Measurements from ENCODE around the gene CPEB3. TPM values are rescaled to one million over a fixed set of nuclear protein-coding genes. Genes with fewer than 3 reads are reported as not detected.
"Not testable (repeated sequence)": the region's sequence is repeated elsewhere in the genome, so short reads cannot be mapped to it uniquely, and the experiment has no call there.

Gene CPEB3
- total RNA-seq, result 1 to 10 TPM; 3.8 to 4.3 TPM

GRCh38 chr10:92290837-92291615 lies at the start of gene CPEB3, which contains the start of gene MARCHF5:
TSS of gene CPEB3 (minus strand) at chr10:92291078. CDS start at chr10:92240350, 50,728 bp downstream.
TSS of gene MARCHF5 (plus strand) at chr10:92291167. CDS start at chr10:92291495, 328 bp downstream.
- Mint-ChIP-seq H3K27me3 (no peaks in the 10 kb centered on the region), H3K9me3 (ENCODE audit: low read depth) (no peaks in the 10 kb centered on the region), H3K27ac (peak within 1 kb of the TSS; percentile 89), H3K4me1 (peaks cover 27% of the 10 kb centered on the region), H3K4me3 (peak within 1 kb of the TSS; percentile 88), H3K36me3 (peaks cover 12% of the 10 kb centered on the region)
- CTCF ChIA-PET, result interaction anchor here (1.0 to 3.5 kb wide), 10 partner anchors 8 to 242 kb away, joined by 3 to 26 read pairs (median 4); no protein-coding TSS in a partner anchor
- ATAC-seq (peak; percentile 99), DNase-seq (peak; percentile 97)

- not testable (repeated sequence) for H3K27me3 Mint-ChIP-seq; ATAC-seq; DNase-seq; H3K9me3 Mint-ChIP-seq (ENCODE audit: low read depth); H3K27ac Mint-ChIP-seq; H3K4me3 Mint-ChIP-seq; H3K4me1 Mint-ChIP-seq
- H3K36me3 Mint-ChIP-seq, result peaks cover 13% of the 10 kb centered on the region
- CTCF ChIA-PET, result interaction anchor here (1.3 kb wide), 1 partner anchor 18 kb away, joined by 3 read pairs; no protein-coding TSS in a partner anchor
Measured at GRCh38 chr10:92329927-92330326, 39.0 kb upstream of the CPEB3 start.

GRCh38 chr10:92328993-92329392 lies 38.1 kb upstream of the CPEB3 start:
- DNase-seq (no peak), ATAC-seq (no peak)
- no peak overlapping the region for H3K4me3 Mint-ChIP-seq
- H3K4me1 Mint-ChIP-seq, result peaks cover 6% of the 10 kb centered on the region
- H3K36me3 Mint-ChIP-seq, result peaks cover 15% of the 10 kb centered on the region
- CTCF ChIA-PET, result no interaction called here
- H3K27ac Mint-ChIP-seq, result no peak overlapping the region
- H3K27me3 Mint-ChIP-seq, result no peaks in the 10 kb centered on the region
- H3K9me3 Mint-ChIP-seq (ENCODE audit: low read depth), result no peaks in the 10 kb centered on the region

- Mint-ChIP-seq H3K9me3 (ENCODE audit: low read depth) (no peaks in the 10 kb centered on the region), H3K27me3 (no peaks in the 10 kb centered on the region), H3K4me1 (peaks cover 6% of the 10 kb centered on the region), H3K36me3 (peaks cover 20% of the 10 kb centered on the region), H3K4me3 (no peak overlapping the region), H3K27ac (no peak overlapping the region)
- DNase-seq (no peak), ATAC-seq (no peak)
- CTCF ChIA-PET, result interaction anchor here (0.6 kb wide), 1 partner anchor 12 kb away, joined by 5 read pairs; no protein-coding TSS in a partner anchor
Measured at GRCh38 chr10:92327445-92328433, 36.9 kb upstream of the CPEB3 start.

GRCh38 chr10:92323079-92323478 lies 32.2 kb upstream of the CPEB3 start:
- Mint-ChIP-seq H3K9me3 (ENCODE audit: low read depth) (peaks cover 2% of the 10 kb centered on the region), H3K27me3 (no peaks in the 10 kb centered on the region), H3K4me1 (no peaks in the 10 kb centered on the region), H3K27ac (no peak overlapping the region), H3K4me3 (no peak overlapping the region), H3K36me3 (peaks cover 33% of the 10 kb centered on the region)
- ATAC-seq (no peak), DNase-seq (no peak)
- CTCF ChIA-PET, result no interaction called here

GRCh38 chr10:92316610-92317009 lies 25.7 kb upstream of the CPEB3 start:
- no peak overlapping the region for H3K27ac Mint-ChIP-seq
- ATAC-seq (no peak), DNase-seq (no peak)
- H3K4me3 Mint-ChIP-seq, result no peak overlapping the region
- no peaks in the 10 kb centered on the region for H3K4me1 Mint-ChIP-seq
- CTCF ChIA-PET, result no interaction called here
- H3K9me3 Mint-ChIP-seq (ENCODE audit: low read depth), result peaks cover 2% of the 10 kb centered on the region
- H3K36me3 Mint-ChIP-seq, result peaks cover 30% of the 10 kb centered on the region
- no peaks in the 10 kb centered on the region for H3K27me3 Mint-ChIP-seq

GRCh38 chr10:92313750-92314149 lies 22.9 kb upstream of the CPEB3 start:
- no peaks in the 10 kb centered on the region for H3K9me3 Mint-ChIP-seq (ENCODE audit: low read depth)
- no peak overlapping the region for H3K4me3 Mint-ChIP-seq
- CTCF ChIA-PET, result no interaction called here
- no peak for DNase-seq
- H3K4me1 Mint-ChIP-seq, result no peaks in the 10 kb centered on the region
- H3K27ac Mint-ChIP-seq, result no peak overlapping the region
- peaks cover 20% of the 10 kb centered on the region for H3K36me3 Mint-ChIP-seq
- H3K27me3 Mint-ChIP-seq, result no peaks in the 10 kb centered on the region
- no peak for ATAC-seq

- H3K27ac Mint-ChIP-seq, result no peak overlapping the region
- H3K4me1 Mint-ChIP-seq, result no peaks in the 10 kb centered on the region
- H3K27me3 Mint-ChIP-seq, result no peaks in the 10 kb centered on the region
- H3K4me3 Mint-ChIP-seq, result no peak overlapping the region
- DNase-seq (no peak), ATAC-seq (no peak)
- CTCF ChIA-PET, result no interaction called here
- H3K9me3 Mint-ChIP-seq (ENCODE audit: low read depth), result no peaks in the 10 kb centered on the region
- H3K36me3 Mint-ChIP-seq, result peaks cover 17% of the 10 kb centered on the region
Measured at GRCh38 chr10:92309272-92309671, 18.4 kb upstream of the CPEB3 start.

GRCh38 chr10:92305133-92306072 lies 14.5 kb upstream of the CPEB3 start:
- Mint-ChIP-seq H3K27ac (no peak overlapping the region), H3K27me3 (no peaks in the 10 kb centered on the region), H3K36me3 (peaks cover 14% of the 10 kb centered on the region), H3K4me1 (peaks cover 16% of the 10 kb centered on the region), H3K4me3 (no peak overlapping the region), H3K9me3 (ENCODE audit: low read depth) (no peaks in the 10 kb centered on the region)
- CTCF ChIA-PET, result interaction anchor here (1.1 kb wide), 1 partner anchor 14 kb away, joined by 4 read pairs; the partner anchor contains the start of genes CPEB3 and MARCHF5
- no peak for ATAC-seq
- no peak for DNase-seq

- H3K4me1 Mint-ChIP-seq, result peaks cover 16% of the 10 kb centered on the region
- ATAC-seq (no peak), DNase-seq (no peak)
- H3K36me3 Mint-ChIP-seq, result peaks cover 14% of the 10 kb centered on the region
- H3K9me3 Mint-ChIP-seq (ENCODE audit: low read depth), result no peaks in the 10 kb centered on the region
- H3K4me3 Mint-ChIP-seq, result no peak overlapping the region
- no peak overlapping the region for H3K27ac Mint-ChIP-seq
- CTCF ChIA-PET, result interaction anchor here (0.9 to 1.1 kb wide), 2 partner anchors 12 to 13 kb away, joined by 3 to 4 read pairs; partner anchors contain the start of genes CPEB3 and MARCHF5
- H3K27me3 Mint-ChIP-seq, result no peaks in the 10 kb centered on the region
Measured at GRCh38 chr10:92304061-92304460, 13.2 kb upstream of the CPEB3 start.

- peaks cover 17% of the 10 kb centered on the region for H3K4me1 Mint-ChIP-seq
- no peak overlapping the region for H3K4me3 Mint-ChIP-seq
- no peaks in the 10 kb centered on the region for H3K9me3 Mint-ChIP-seq (ENCODE audit: low read depth)
- ATAC-seq (no peak), DNase-seq (no peak)
- CTCF ChIA-PET, result no interaction called here
- H3K36me3 Mint-ChIP-seq, result peaks cover 14% of the 10 kb centered on the region
- H3K27ac Mint-ChIP-seq, result no peak overlapping the region
- no peaks in the 10 kb centered on the region for H3K27me3 Mint-ChIP-seq
Measured at GRCh38 chr10:92303096-92303495, 12.2 kb upstream of the CPEB3 start.

- Mint-ChIP-seq H3K27ac (no peak overlapping the region), H3K4me3 (no peak overlapping the region)
- CTCF ChIA-PET, result interaction anchor here (2.8 kb wide), 1 partner anchor 8 kb away, joined by 8 read pairs; the partner anchor contains the start of genes CPEB3 and MARCHF5
Measured at GRCh38 chr10:92298487-92298886, 7.6 kb upstream of the CPEB3 start.

More at GRCh38 chr10:92298487-92298886, 7.6 kb upstream of the CPEB3 start:
- Mint-ChIP-seq H3K9me3 (ENCODE audit: low read depth) (no peaks in the 10 kb centered on the region), H3K27me3 (no peaks in the 10 kb centered on the region), H3K36me3 (peaks cover 20% of the 10 kb centered on the region), H3K4me1 (peaks cover 24% of the 10 kb centered on the region)
- ATAC-seq, result no peak
- DNase-seq, result no peak
